Keratinocyte (primary cell): ENCODE measurements around the gene ADGRV1. TPM values are rescaled to one million over a fixed set of nuclear protein-coding genes. Genes with fewer than 3 reads are reported as not detected.

Experiments used
- DNase-seq: peaks from one replicate; pipeline ENCODE4 v3.0.0-alpha.2; 2011; ENCODE audit warnings: low read depth, missing footprints, low spot score
- FAIRE-seq: peaks from 2 replicates; lab custom pipeline; 2011; peaks lifted over from hg19 to GRCh38; lab: Jason Lieb, UNC
- H2AFZ ChIP-seq: 2 replicates; pipeline ENCODE4 v1.6.0; 2012; ENCODE audit warnings: low read length, control low read depth, inconsistent platforms; ENCODE audit not compliant: control insufficient read depth
- H3K27ac ChIP-seq: 2 replicates; pipeline ENCODE4 v1.5.1; 2011; ENCODE audit warnings: low read length; ENCODE audit not compliant: control insufficient read depth, insufficient read depth
- H3K27me3 ChIP-seq: 3 replicates; pipeline ENCODE4 v1.6.0; 2011; ENCODE audit warnings: low read length; ENCODE audit not compliant: control insufficient read depth, insufficient read depth; ENCODE audit errors: extremely low read depth
- H3K36me3 ChIP-seq, 2 experiments: 2 replicates in 1 of 2; 3 replicates in 1 of 2; pipeline ENCODE4 v1.5.1; 2011; ENCODE audit warnings: low read length in 2 of 2, mild to moderate bottlenecking in 1 of 2; ENCODE audit not compliant: control insufficient read depth in 2 of 2, insufficient read depth in 2 of 2; ENCODE audit errors: extremely low read depth in 1 of 2
- H3K4me1 ChIP-seq: 3 replicates; pipeline ENCODE4 v1.5.1; 2011; ENCODE audit warnings: low read length; ENCODE audit not compliant: control insufficient read depth, insufficient read depth; ENCODE audit errors: extremely low read depth
- H3K4me2 ChIP-seq: 3 replicates; pipeline ENCODE4 v1.6.0; 2011; ENCODE audit warnings: low read depth, low read length; ENCODE audit not compliant: control insufficient read depth, insufficient read depth; ENCODE audit errors: extremely low read depth
- H3K4me3 ChIP-seq, 3 experiments: fragments of 200-600 bp in 1 of 3; sonication (generic) in 1 of 3; 2 replicates in 2 of 3; 3 replicates in 1 of 3; pipeline ENCODE4 v1.5.1; 2011 to 2016; ENCODE audit warnings: low read length in 3 of 3, mild to moderate bottlenecking in 3 of 3, control low read depth in 2 of 3, inconsistent platforms in 1 of 3, low read depth in 1 of 3, mixed read lengths in 1 of 3, mixed run types in 1 of 3, moderate library complexity in 1 of 3; ENCODE audit not compliant: control insufficient read depth in 2 of 3, insufficient read depth in 2 of 3; ENCODE audit errors: extremely low read depth in 1 of 3
- H3K79me2 ChIP-seq: 2 replicates; pipeline ENCODE4 v1.6.0; 2012; ENCODE audit warnings: low read length; ENCODE audit not compliant: control insufficient read depth, insufficient read depth
- H3K9ac ChIP-seq: 3 replicates; pipeline ENCODE4 v1.6.0; 2011; ENCODE audit warnings: low read length; ENCODE audit not compliant: control insufficient read depth, insufficient read depth; ENCODE audit errors: extremely low read depth
- H3K9me1 ChIP-seq: 3 replicates; pipeline ENCODE4 v1.6.0; 2011; ENCODE audit warnings: low read length; ENCODE audit not compliant: control insufficient read depth, insufficient read depth; ENCODE audit errors: extremely low read depth
- H3K9me3 ChIP-seq: 2 replicates; pipeline ENCODE4 v1.5.1; 2012; ENCODE audit warnings: low read depth, low read length; ENCODE audit not compliant: control insufficient read depth
- H4K20me1 ChIP-seq: 3 replicates; pipeline ENCODE4 v1.6.0; 2011; ENCODE audit warnings: low read length; ENCODE audit not compliant: control insufficient read depth, insufficient read depth; ENCODE audit errors: extremely low read depth
- EZH2 ChIP-seq: IDR thresholded peaks from one replicate; pipeline ENCODE4 v1.6.1; 2012; ENCODE audit warnings: inconsistent platforms, mild to moderate bottlenecking, low read length, moderate library complexity
- dilution Hi-C: fragments of 300-500 bp; cut with MboI; formaldehyde crosslinking; loops from one replicate; pipeline ENCODE4 v1.7.0; 2020; ENCODE audit warnings: low sequenced_read_pairs; ENCODE audit not compliant: extremely low pct_ligation_motif_present
- polyA plus RNA-seq, 5 experiments: library from polyadenylated mRNA; depleted of rRNA in 3 of 5; stranded (reverse) in 3 of 5; stranded (forward) in 1 of 5; unstranded in 1 of 5; fragments of >200 nt; gene quantifications; 1 replicate in 1 of 5; 2 replicates in 3 of 5; 3 replicates in 1 of 5; pipeline versions ENCODE4 v1.2.1 to v1.2.3, GENCODE V29; 2011 to 2012; ENCODE audit warnings: missing spikeins in 2 of 5, low read depth in 1 of 5, low replicate concordance in 1 of 5
- TF ChIP-seq, protein P1 (sequence below), 3 experiments: IDR thresholded peaks in 1 of 3; conservative IDR thresholded peaks in 1 of 3; optimal IDR thresholded peaks in 1 of 3; 2 replicates in 2 of 3; 3 replicates in 1 of 3; pipeline versions ENCODE3 to v1.5.1; 2011; ENCODE audit warnings: low read length in 3 of 3, mild to moderate bottlenecking in 3 of 3, moderate library complexity in 2 of 3, control low read depth in 1 of 3, inconsistent platforms in 1 of 3; ENCODE audit not compliant: insufficient read depth in 2 of 3; ENCODE audit errors: extremely low read depth in 1 of 3

ADGRV1 gene
- polyA plus RNA-seq, 1 donor (not counting 4 experiments of a cell fraction or from before 2014, with no cell fraction given): 0.05 TPM

DNA sequence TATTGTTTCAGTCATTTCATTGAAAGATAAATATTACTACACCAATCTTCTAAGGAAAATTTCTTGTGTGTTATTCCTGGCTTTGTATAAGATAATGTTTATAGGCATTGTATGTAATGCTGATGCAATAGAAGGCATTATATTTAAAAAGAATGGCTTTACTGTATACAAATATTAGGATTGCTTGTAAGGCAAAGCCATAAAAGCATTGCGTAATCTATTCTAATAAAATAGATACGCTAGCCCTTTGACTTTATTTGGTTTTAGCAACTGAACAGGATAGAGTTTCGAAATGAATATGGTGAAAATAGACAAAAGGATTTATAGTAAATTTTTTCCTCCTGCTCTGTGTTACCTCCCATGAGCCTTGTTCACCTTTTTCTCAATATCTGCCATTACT is 23.7 kb upstream of the ADGRV1 start:
- Histone ChIP-seq H3K36me3 (no peaks in the 10 kb centered on the region), H3K4me3 (no peak overlapping the region), H3K4me1 (peaks cover 5% of the 10 kb centered on the region), H3K4me2 (no peak overlapping the region), H3K27me3 (peaks cover 4% of the 10 kb centered on the region), H4K20me1 (no peaks in the 10 kb centered on the region), H3K9ac (no peak overlapping the region), H3K9me1 (no peaks in the 10 kb centered on the region), H3K27ac (no peak overlapping the region), H3K9me3 (no peaks in the 10 kb centered on the region), H3K79me2 (no peaks in the 10 kb centered on the region), H2AFZ (no peak overlapping the region)
- dilution Hi-C loops: no loop called here
- TF ChIP-seq, protein P1, sequence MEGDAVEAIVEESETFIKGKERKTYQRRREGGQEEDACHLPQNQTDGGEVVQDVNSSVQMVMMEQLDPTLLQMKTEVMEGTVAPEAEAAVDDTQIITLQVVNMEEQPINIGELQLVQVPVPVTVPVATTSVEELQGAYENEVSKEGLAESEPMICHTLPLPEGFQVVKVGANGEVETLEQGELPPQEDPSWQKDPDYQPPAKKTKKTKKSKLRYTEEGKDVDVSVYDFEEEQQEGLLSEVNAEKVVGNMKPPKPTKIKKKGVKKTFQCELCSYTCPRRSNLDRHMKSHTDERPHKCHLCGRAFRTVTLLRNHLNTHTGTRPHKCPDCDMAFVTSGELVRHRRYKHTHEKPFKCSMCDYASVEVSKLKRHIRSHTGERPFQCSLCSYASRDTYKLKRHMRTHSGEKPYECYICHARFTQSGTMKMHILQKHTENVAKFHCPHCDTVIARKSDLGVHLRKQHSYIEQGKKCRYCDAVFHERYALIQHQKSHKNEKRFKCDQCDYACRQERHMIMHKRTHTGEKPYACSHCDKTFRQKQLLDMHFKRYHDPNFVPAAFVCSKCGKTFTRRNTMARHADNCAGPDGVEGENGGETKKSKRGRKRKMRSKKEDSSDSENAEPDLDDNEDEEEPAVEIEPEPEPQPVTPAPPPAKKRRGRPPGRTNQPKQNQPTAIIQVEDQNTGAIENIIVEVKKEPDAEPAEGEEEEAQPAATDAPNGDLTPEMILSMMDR (optimal IDR thresholded peaks at IDR 0.05 in 1 of 3, IDR thresholded peaks at IDR 0.05 in 1 of 3, conservative IDR thresholded peaks at IDR 0.05 in 1 of 3; ENCODE audit: extremely low read depth in 1 of 3, insufficient read depth in 2 of 3, low read length in 3 of 3): no peak
- no peak for TF ChIP-seq EZH2
- DNase-seq (no peak), FAIRE-seq (no peak)

DNA sequence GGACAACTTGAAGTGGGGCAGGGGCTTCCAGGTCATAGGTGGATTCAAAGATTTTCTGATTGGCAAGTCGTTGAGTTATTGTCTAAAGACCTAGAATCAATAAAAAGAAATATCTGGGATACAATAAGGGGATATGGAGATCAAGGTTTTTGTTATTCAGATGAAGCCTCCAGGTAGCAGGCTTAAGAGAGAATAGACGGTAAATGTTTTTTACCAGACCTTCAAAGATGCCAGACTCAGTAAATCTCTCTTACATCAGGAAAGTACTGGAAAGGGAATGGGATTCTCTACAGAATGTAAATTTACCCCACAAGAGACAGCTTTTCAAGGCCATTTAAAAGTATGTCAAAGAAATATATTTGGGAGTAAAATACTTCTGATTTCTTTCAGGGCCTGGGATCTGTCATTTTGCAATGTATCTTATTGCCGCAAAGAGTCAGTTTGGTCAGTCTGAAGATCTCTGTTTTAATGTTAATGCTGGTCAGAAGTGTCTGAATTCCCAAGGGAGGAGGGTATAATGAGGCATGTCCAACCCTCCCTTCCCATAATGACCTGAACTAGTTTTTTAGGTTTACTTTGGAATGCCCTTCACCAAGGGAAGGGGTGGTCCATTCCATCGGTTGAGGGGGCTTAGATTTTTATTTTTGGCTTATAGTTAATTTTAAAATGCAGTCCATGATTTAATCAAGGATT is 15.6 kb upstream of the ADGRV1 start:
- H3K4me1 ChIP-seq: no peaks in the 10 kb centered on the region
- no peak overlapping the region for H3K9ac ChIP-seq
- no peak overlapping the region for H2AFZ ChIP-seq
- H3K4me3 ChIP-seq: no peak overlapping the region
- H3K27ac ChIP-seq: no peak overlapping the region
- TF ChIP-seq EZH2: no peak
- TF ChIP-seq, protein P1 (optimal IDR thresholded peaks at IDR 0.05 in 1 of 3, IDR thresholded peaks at IDR 0.05 in 1 of 3, conservative IDR thresholded peaks at IDR 0.05 in 1 of 3; ENCODE audit: extremely low read depth in 1 of 3, insufficient read depth in 2 of 3, low read length in 3 of 3): no peak
- H3K36me3 ChIP-seq: no peaks in the 10 kb centered on the region
- FAIRE-seq (no peak), DNase-seq (no peak)
- H3K4me2 ChIP-seq: no peak overlapping the region
- H3K27me3 ChIP-seq: peaks cover 5% of the 10 kb centered on the region
- no peaks in the 10 kb centered on the region for H3K79me2 ChIP-seq
- H4K20me1 ChIP-seq: no peaks in the 10 kb centered on the region
- dilution Hi-C loops: no loop called here
- H3K9me3 ChIP-seq: no peaks in the 10 kb centered on the region
- H3K9me1 ChIP-seq: no peaks in the 10 kb centered on the region
